ENCODE measurements around the gene OXT. TPM values are rescaled to one million over a fixed set of nuclear protein-coding genes. Genes with fewer than 3 reads are reported as not detected.
A peak's percentile ranks its signal among the peaks of the same experiment; 100 is the strongest.
"Not testable (repeated sequence)": the region's sequence is repeated elsewhere in the genome, so short reads cannot be mapped to it uniquely, and the experiment has no call there.

OXT gene
- total RNA-seq (1 to 10 TPM in 1 of 10 donors, under 1 TPM in 2, not detected in 7; 0.56 to 1.3 (median 0.59) TPM), polyA plus RNA-seq (under 1 TPM in 1 of 2 donors, not detected in 1; 0.35 TPM)
- long read RNA-seq, donor 1: 0 reads
- long read RNA-seq, donor 2: 0 reads
- long read RNA-seq, donor 3: 0 reads

GRCh38 chr20:3071610-3072529, at the start of gene OXT:
Gene OXT, plus strand, starts transcription at chr20:3071620. Its CDS starts 36 bp downstream, at chr20:3071656.
- peak; percentile 53 to 87 (median 74) for ATAC-seq
- WGBS, 2 donors: 7 to 9% methylated on average over 94 to 95 of the region's 95 CpGs
- Histone ChIP-seq H3K27ac (peak within 1 kb of the TSS in 4 of 10 donors; percentile 9 to 66 (median 42)), H3K4me3 (peak within 1 kb of the TSS; percentile 35 to 71 (median 60)), H3K9me3 (no peaks in the 10 kb centered on the region), H3K36me3 (no peaks in the 10 kb centered on the region), H3K27me3 (peaks cover 0 to 40% (median 23%) of the 10 kb centered on the region in 7 donors), H3K4me1 (peaks cover 0 to 18% (median 10%) of the 10 kb centered on the region in 9 donors)
- DNase-seq: peak; percentile 33 to 62
- TF ChIP-seq, protein P1, sequence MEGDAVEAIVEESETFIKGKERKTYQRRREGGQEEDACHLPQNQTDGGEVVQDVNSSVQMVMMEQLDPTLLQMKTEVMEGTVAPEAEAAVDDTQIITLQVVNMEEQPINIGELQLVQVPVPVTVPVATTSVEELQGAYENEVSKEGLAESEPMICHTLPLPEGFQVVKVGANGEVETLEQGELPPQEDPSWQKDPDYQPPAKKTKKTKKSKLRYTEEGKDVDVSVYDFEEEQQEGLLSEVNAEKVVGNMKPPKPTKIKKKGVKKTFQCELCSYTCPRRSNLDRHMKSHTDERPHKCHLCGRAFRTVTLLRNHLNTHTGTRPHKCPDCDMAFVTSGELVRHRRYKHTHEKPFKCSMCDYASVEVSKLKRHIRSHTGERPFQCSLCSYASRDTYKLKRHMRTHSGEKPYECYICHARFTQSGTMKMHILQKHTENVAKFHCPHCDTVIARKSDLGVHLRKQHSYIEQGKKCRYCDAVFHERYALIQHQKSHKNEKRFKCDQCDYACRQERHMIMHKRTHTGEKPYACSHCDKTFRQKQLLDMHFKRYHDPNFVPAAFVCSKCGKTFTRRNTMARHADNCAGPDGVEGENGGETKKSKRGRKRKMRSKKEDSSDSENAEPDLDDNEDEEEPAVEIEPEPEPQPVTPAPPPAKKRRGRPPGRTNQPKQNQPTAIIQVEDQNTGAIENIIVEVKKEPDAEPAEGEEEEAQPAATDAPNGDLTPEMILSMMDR (IDR thresholded peaks at IDR 0.05): no peak
- intact Hi-C loops (cut with DNase I): no loop called here

DNA sequence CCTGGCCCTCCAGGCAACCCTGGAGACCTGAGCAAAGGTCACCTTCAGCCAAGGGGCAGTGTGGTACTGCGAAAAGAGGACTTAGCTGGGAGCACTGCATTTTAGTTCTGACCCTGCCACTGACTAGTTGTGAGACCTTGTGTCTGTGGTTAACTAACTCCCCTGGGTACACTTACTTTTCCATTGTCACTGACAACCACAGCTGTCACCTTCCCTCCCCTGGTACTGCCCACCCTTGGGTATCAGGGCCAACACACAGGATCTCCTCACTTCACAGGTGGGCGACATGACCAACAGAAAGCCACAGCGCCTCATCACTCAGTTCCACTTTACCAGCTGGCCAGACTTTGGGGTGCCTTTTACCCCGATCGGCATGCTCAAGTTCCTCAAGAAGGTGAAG, 49.6 kb upstream of the OXT start:
- DNase-seq: no peak
- Histone ChIP-seq H3K4me3 (no peak overlapping the region), H3K27ac (no peak overlapping the region), H3K9me3 (no peaks in the 10 kb centered on the region), H3K4me1 (no peaks in the 10 kb centered on the region), H3K27me3 (no peaks in the 10 kb centered on the region), H3K36me3 (peaks cover 0 to 79% (median 49%) of the 10 kb centered on the region in 9 donors)
- TF ChIP-seq, protein P1 (IDR thresholded peaks at IDR 0.05): no peak
- peak in 2 of 8 donors; percentile 20 to 38 for ATAC-seq
- intact Hi-C loops (cut with DNase I): no loop called here
- 97 to 98% methylated on average over 5 of the region's 5 CpGs for WGBS, 2 donors

GRCh38 chr20:3022559-3023490, 48.6 kb upstream of the OXT start:
- H3K27ac ChIP-seq; H3K4me1 ChIP-seq; H3K4me3 ChIP-seq; H3K9me3 ChIP-seq; intact Hi-C loops (cut with DNase I); ATAC-seq; H3K27me3 ChIP-seq; DNase-seq: not testable (repeated sequence)
- 83 to 84% methylated on average over 20 of the region's 20 CpGs for WGBS, 2 donors
- H3K36me3 ChIP-seq: peaks cover 0 to 79% (median 53%) of the 10 kb centered on the region in 9 donors

DNA sequence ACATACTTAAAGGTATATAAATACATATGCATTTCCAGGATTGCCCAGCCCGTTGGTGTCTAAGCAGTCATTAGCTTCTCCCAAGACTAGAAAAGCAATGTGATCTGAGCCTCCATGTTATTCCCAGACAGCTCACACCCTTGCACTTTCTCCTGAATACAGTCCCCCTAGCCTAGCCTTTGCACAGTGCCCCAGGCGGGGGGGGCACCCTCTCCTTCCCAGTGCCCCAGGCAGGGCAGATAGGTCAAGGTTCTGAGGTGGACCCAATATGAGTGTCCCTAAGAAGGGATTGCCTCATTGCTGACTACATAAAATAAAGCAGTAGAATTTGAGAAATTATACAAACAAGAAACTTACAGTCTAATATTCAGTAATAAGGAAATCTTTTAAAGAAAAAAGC, 43.4 kb upstream of the OXT start:
- intact Hi-C loops (cut with DNase I): no loop called here
- Histone ChIP-seq H3K4me3 (no peak overlapping the region), H3K36me3 (peaks cover 0 to 96% (median 47%) of the 10 kb centered on the region in 9 donors), H3K4me1 (peaks cover 0 to 8% (median 0%) of the 10 kb centered on the region in 9 donors), H3K27ac (no peak overlapping the region), H3K27me3 (no peaks in the 10 kb centered on the region), H3K9me3 (no peaks in the 10 kb centered on the region)
- DNase-seq (no peak), ATAC-seq (no peak)
- TF ChIP-seq, protein P1 (IDR thresholded peaks at IDR 0.05): no peak
- 76 to 89% methylated on average over 2 of the region's 2 CpGs for WGBS, 2 donors

Data from heart right ventricle (tissue), 16 donors.